Prostate gland (tissue), 2 donors: Measurements from ENCODE around the gene GNAZ. TPM values are rescaled to one million over a fixed set of nuclear protein-coding genes. Genes with fewer than 3 reads are reported as not detected.

Experiments
- DNase-seq: peaks from one replicate; pipeline ENCODE4 v3.0.0-alpha.2; 2019; ENCODE audit warnings: low spot score
- H3K27ac ChIP-seq, 2 donors: fragments of 200-600 bp; sonication (generic); 2 replicates each; pipeline ENCODE4 v1.5.1; 2017 to 2019
- H3K27me3 ChIP-seq: fragments of 200-600 bp; sonication (generic); replicated peaks from 2 replicates; pipeline ENCODE4 v1.5.1; 2019; ENCODE audit not compliant: insufficient read depth
- H3K36me3 ChIP-seq, 2 donors: fragments of 200-600 bp; sonication (generic); 1 replicate in 1 of 2; 2 replicates in 1 of 2; pipeline versions ENCODE4 v1.5.1 to v1.8.1; 2017 to 2019
- H3K4me1 ChIP-seq: fragments of 200-600 bp; sonication (generic); replicated peaks from 2 replicates; pipeline ENCODE4 v1.5.1; 2019
- H3K4me3 ChIP-seq, 2 donors: fragments of 200-600 bp; sonication (generic); 2 replicates each; pipeline ENCODE4 v1.5.1; 2017 to 2019
- H3K9me3 ChIP-seq: fragments of 200-600 bp; sonication (generic); 2 replicates; pipeline ENCODE4 v1.5.1; 2017
- CTCF ChIP-seq, 4 experiments: fragments of 200-600 bp in 2 of 4; fragments of 450-650 bp in 2 of 4; sonication (generic) in 2 of 4; IDR thresholded peaks; 1 replicate in 3 of 4; 2 replicates in 1 of 4; pipeline ENCODE4 v1.5.1; 2016 to 2019; ENCODE audit warnings: antibody characterized with exemption in 4 of 4, mild to moderate bottlenecking in 2 of 4, moderate library complexity in 2 of 4
- POLR2A ChIP-seq: fragments of 450-650 bp; IDR thresholded peaks from one replicate; pipeline ENCODE4 v1.6.1; 2016; ENCODE audit warnings: antibody characterized with exemption, mild to moderate bottlenecking
- POLR2AphosphoS5 ChIP-seq: sonication (generic); formaldehyde crosslinking; IDR thresholded peaks from one replicate; pipeline ENCODE4 v1.6.1; 2017; ENCODE audit warnings: antibody characterized with exemption
- WGBS: methylation state at CpG from one replicate; pipeline ENCODE4 v1.1.5; 2018; 5-methylcytosine and 5-hydroxymethylcytosine counted together
- intact Hi-C: fragments of 100-400 bp; cut with DNase I; formaldehyde crosslinking; loops from one replicate; pipeline ENCODE4 v1.14.2; 2022
- total RNA-seq, 2 donors: library from RNA; depleted of rRNA; stranded (reverse); fragments of >200 nt; gene quantifications; one replicate each; pipeline ENCODE4 v1.1.0, GENCODE V29; 2016

GNAZ gene
- total RNA-seq, 2 donors from 2014 or later: 5.7 to 22.6 TPM

DNA sequence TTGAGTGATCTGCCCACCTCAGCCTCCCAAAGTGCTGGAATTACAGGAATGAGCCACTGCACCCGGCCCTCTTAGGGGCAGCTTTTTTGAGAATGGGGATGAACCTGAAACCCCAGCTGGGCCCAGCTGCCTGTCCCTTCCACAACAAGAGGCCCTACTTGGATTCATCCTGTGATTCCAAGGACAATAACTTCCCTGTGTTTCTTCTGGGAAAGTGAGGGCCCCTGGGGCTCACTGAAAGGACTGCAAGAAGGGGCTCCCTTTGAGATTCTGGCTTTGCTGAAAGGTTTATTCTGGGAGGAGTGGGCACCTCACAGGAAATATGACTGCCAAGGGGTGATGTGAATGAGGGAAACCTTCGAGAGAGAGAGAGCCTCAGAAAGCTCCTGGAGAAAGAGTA, 12.3 kb upstream of the GNAZ start:
- Histone ChIP-seq H3K9me3 (no peaks in the 10 kb centered on the region), H3K36me3 (no peaks in the 10 kb centered on the region), H3K27me3 (no peaks in the 10 kb centered on the region), H3K27ac (no peak overlapping the region), H3K4me1 (no peaks in the 10 kb centered on the region), H3K4me3 (no peak overlapping the region)
- no peak for DNase-seq
- TF ChIP-seq POLR2AphosphoS5 (no peak), CTCF (IDR thresholded peaks at IDR 0.05) (no peak)
- intact Hi-C loops: no loop called here
- WGBS: 63% methylated on average over 2 of the region's 2 CpGs

GRCh38 chr22:23058481-23059283, 11.6 kb upstream of the GNAZ start:
- Histone ChIP-seq H3K4me3 (no peak overlapping the region), H3K36me3 (no peaks in the 10 kb centered on the region), H3K27me3 (no peaks in the 10 kb centered on the region), H3K4me1 (no peaks in the 10 kb centered on the region), H3K9me3 (no peaks in the 10 kb centered on the region), H3K27ac (no peak overlapping the region)
- no peak for DNase-seq
- TF ChIP-seq CTCF (IDR thresholded peaks at IDR 0.05) (no peak), POLR2A (no peak), POLR2AphosphoS5 (no peak)
- 74% methylated on average over 9 of the region's 9 CpGs for WGBS
- intact Hi-C loops: no loop called here

DNA sequence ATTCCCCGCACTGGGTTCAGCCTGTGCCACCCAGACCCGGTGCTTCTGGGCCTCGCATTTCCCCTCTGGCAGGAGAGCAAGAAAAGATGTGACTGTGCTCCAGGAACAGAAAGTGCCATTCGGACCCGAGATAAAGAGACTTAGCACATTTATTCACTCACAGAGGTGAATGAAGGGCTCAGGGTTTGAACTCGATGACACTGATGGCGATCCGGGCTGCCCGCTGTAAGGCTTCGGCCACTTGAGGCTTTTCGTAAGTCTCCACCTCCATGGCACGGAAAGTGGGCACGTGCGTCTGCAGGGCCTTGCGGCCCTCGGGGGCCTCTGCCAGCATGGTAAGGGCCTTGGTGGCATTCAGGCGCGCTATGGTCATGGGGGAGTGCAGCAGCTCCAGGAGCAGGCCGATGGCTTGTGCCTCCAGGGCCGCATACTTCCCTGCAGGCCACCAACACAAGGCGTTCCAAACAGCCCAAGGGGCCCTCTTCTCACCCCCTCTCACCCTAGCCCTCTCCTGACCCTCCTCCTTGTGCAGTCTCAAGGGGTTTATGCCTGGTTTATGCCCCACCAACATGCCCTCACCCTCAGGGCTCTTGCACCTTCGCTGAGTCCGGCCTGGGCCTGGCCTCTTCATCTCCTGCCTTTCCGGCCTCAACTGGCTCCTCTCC, 10.9 kb upstream of the GNAZ start:
- Histone ChIP-seq H3K36me3 (no peaks in the 10 kb centered on the region), H3K4me1 (no peaks in the 10 kb centered on the region), H3K4me3 (no peak overlapping the region), H3K27ac (no peak overlapping the region), H3K27me3 (no peaks in the 10 kb centered on the region), H3K9me3 (no peaks in the 10 kb centered on the region)
- TF ChIP-seq CTCF (IDR thresholded peaks at IDR 0.05) (no peak), POLR2A (no peak), POLR2AphosphoS5 (no peak)
- 94% methylated on average over 24 of the region's 24 CpGs for whole genome bisulfite sequencing
- intact Hi-C loops: no loop called here
- DNase-seq: no peak

- intact Hi-C loops: no loop called here
- Histone ChIP-seq H3K4me3 (no peak overlapping the region), H3K27ac (no peak overlapping the region), H3K9me3 (no peaks in the 10 kb centered on the region), H3K4me1 (no peaks in the 10 kb centered on the region), H3K36me3 (no peaks in the 10 kb centered on the region), H3K27me3 (no peaks in the 10 kb centered on the region)
- DNase-seq: no peak
- no peak for TF ChIP-seq POLR2AphosphoS5
- TF ChIP-seq POLR2A: no peak
- no peak for TF ChIP-seq CTCF (IDR thresholded peaks at IDR 0.05)
- whole genome bisulfite sequencing: 90% methylated on average over 6 of the region's 9 CpGs
These were observed 9.5 kb upstream of the GNAZ start for GRCh38 chr22:23060612-23061400.
